Measurements from ENCODE around the gene REEP5. TPM values are rescaled to one million over a fixed set of nuclear protein-coding genes. Genes with fewer than 3 reads are reported as not detected.

REEP5 gene
- total and polyA plus RNA-seq, 2 of the 13 experiments (the other 11 are each of a cell fraction or from before 2014, with no cell fraction given) = 49.4 to 239 TPM

GRCh38 chr5:112921026-112921832, 798 bp downstream of the REEP5 start (continued):
- TF ChIP-seq, protein P1, sequence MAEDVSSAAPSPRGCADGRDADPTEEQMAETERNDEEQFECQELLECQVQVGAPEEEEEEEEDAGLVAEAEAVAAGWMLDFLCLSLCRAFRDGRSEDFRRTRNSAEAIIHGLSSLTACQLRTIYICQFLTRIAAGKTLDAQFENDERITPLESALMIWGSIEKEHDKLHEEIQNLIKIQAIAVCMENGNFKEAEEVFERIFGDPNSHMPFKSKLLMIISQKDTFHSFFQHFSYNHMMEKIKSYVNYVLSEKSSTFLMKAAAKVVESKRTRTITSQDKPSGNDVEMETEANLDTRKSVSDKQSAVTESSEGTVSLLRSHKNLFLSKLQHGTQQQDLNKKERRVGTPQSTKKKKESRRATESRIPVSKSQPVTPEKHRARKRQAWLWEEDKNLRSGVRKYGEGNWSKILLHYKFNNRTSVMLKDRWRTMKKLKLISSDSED (CRISPR knock-in tag; IDR thresholded peaks at IDR 0.05) = no peak
- TF ChIP-seq ETV5 (CRISPR knock-in tag; IDR thresholded peaks at IDR 0.05; ENCODE audit: borderline replicate concordance) (no peak), ARNT2 (CRISPR knock-in tag; IDR thresholded peaks at IDR 0.05; ENCODE audit: low read depth) (no peak), ZNF850 (CRISPR knock-in tag; conservative IDR thresholded peaks at IDR 0.05) (no peak), ZNF790 (CRISPR knock-in tag; IDR thresholded peaks at IDR 0.05; ENCODE audit: borderline replicate concordance) (no peak), FOSL2 (CRISPR knock-in tag; IDR thresholded peaks at IDR 0.05) (peak; percentile 5), ZNF549 (CRISPR knock-in tag; IDR thresholded peaks at IDR 0.05) (no peak), MIER2 (CRISPR knock-in tag; IDR thresholded peaks at IDR 0.05) (no peak), ZNF780A (CRISPR knock-in tag; IDR thresholded peaks at IDR 0.05) (no peak), MEF2D (CRISPR knock-in tag; IDR thresholded peaks at IDR 0.05) (no peak), SRSF1 (optimal IDR thresholded peaks at IDR 0.05; ENCODE audit: low read depth, low read length) (peak; percentile 67), HOXA7 (CRISPR knock-in tag; IDR thresholded peaks at IDR 0.05) (no peak), PAF1 (CRISPR knock-in tag; IDR thresholded peaks at IDR 0.05) (no peak), AHR (CRISPR knock-in tag; IDR thresholded peaks at IDR 0.05) (no peak; the same call in 1 of the 2 replicates), CHD4 (IDR thresholded peaks at IDR 0.05; ENCODE audit: borderline replicate concordance, low read length) (no peak), ZNF792 (CRISPR knock-in tag; IDR thresholded peaks at IDR 0.05) (no peak), NFRKB (IDR thresholded peaks at IDR 0.05) (no peak), ZNF296 (CRISPR knock-in tag; conservative IDR thresholded peaks at IDR 0.05) (no peak), EP300 (IDR thresholded peaks at IDR 0.05; ENCODE audit: low read depth in 2 of 2, low read length in 2 of 2) (no peak), EP300 (CRISPR knock-in tag; IDR thresholded peaks at IDR 0.05; ENCODE audit: borderline replicate concordance) (no peak)
- TF ChIP-seq, protein P2, sequence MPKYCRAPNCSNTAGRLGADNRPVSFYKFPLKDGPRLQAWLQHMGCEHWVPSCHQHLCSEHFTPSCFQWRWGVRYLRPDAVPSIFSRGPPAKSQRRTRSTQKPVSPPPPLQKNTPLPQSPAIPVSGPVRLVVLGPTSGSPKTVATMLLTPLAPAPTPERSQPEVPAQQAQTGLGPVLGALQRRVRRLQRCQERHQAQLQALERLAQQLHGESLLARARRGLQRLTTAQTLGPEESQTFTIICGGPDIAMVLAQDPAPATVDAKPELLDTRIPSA (CRISPR knock-in tag; IDR thresholded peaks at IDR 0.05; ENCODE audit: borderline replicate concordance) = no peak
- TF ChIP-seq, protein P3, sequence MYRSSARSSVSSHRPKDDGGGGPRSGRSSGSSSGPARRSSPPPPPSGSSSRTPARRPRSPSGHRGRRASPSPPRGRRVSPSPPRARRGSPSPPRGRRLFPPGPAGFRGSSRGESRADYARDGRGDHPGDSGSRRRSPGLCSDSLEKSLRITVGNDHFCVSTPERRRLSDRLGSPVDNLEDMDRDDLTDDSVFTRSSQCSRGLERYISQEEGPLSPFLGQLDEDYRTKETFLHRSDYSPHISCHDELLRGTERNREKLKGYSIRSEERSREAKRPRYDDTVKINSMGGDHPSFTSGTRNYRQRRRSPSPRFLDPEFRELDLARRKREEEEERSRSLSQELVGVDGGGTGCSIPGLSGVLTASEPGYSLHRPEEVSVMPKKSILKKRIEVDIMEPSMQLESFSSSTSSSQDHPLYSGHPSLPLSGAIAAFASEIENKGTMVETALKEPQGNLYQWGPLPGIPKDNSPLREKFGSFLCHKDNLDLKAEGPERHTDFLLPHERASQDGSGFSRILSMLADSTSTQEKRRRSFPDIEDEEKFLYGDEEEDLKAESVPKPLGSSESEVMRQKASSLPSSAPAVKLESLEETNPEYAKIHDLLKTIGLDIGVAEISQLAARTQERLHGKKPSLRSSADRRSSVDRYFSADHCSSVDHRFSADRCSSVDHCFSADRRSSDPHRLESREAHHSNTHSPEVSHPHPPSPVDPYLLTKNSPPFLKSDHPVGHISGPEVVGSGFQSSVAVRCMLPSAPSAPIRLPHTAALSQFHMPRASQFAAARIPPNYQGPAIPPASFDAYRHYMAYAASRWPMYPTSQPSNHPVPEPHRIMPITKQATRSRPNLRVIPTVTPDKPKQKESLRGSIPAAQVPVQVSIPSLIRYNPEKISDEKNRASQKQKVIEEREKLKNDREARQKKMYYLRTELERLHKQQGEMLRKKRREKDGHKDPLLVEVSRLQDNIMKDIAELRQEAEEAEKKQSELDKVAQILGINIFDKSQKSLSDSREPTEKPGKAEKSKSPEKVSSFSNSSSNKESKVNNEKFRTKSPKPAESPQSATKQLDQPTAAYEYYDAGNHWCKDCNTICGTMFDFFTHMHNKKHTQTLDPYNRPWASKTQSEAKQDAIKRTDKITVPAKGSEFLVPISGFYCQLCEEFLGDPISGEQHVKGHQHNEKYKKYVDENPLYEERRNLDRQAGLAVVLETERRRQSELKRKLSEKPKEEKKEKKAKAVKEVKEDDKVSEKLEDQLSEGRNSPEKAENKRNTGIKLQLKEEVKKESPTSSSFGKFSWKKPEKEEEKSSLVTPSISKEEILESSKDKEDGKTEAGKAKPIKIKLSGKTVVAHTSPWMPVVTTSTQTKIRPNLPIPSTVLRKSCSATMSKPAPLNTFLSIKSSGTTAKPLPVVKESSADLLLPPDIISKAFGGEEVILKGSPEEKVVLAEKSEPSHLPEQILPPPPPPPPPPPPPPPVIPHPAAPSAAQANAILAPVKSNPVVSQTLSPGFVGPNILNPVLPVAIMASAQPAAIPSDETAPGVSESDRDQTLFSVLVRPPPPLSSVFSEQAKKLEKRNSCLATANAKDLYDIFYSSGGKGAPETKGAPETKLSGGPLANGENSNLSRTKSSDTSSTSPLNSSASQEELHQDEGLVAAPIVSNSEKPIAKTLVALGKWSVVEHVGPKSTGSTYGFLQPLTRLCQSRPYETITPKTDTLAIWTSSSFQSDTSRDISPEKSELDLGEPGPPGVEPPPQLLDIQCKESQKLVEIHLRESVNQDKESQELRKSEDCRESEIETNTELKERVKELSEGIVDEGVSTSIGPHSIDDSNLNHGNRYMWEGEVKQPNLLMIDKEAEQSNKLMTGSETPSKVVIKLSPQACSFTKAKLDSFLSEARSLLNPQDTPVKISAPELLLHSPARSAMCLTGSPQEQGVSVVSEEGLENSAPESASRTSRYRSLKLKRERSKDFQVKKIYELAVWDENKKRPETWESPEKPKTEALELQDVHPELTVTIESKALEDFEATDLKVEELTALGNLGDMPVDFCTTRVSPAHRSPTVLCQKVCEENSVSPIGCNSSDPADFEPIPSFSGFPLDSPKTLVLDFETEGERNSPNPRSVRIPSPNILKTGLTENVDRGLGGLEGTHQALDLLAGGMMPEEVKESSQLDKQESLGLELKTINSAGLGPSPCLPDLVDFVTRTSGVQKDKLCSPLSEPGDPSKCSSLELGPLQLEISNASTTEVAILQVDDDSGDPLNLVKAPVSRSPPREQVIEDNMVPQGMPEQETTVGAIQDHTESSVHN (CRISPR knock-in tag; IDR thresholded peaks at IDR 0.05) = no peak
